M059J (cell line): ENCODE data around the gene ANKRD28. TPM values are rescaled to one million over a fixed set of nuclear protein-coding genes. Genes with fewer than 3 reads are reported as not detected.

Experiments
- DNase-seq: peaks from one replicate; pipeline ENCODE4 v3.0.0-alpha.2; 2012; ENCODE audit warnings: low read depth
- total RNA-seq: library from RNA; depleted of rRNA; stranded (reverse); fragments of >200 nt; shearing (Covaris generic); gene quantifications from 2 replicates; pipeline ENCODE4 v1.2.3, GENCODE V29; 2014

The ANKRD28 gene
- total RNA-seq, 1 experiment from 2014 or later, result 41.9 TPM

GRCh38 chr3:15665510-15666150 lies 132.1 kb downstream of the ANKRD28 start:
- DNase-seq, result peak; percentile 28

- DNase-seq, result no peak
Measured at GRCh38 chr3:15664144-15664543, 133.6 kb downstream of the ANKRD28 start.

- DNase-seq, result no peak
Measured at GRCh38 chr3:15660055-15660935, 137.5 kb downstream of the ANKRD28 start.

DNA sequence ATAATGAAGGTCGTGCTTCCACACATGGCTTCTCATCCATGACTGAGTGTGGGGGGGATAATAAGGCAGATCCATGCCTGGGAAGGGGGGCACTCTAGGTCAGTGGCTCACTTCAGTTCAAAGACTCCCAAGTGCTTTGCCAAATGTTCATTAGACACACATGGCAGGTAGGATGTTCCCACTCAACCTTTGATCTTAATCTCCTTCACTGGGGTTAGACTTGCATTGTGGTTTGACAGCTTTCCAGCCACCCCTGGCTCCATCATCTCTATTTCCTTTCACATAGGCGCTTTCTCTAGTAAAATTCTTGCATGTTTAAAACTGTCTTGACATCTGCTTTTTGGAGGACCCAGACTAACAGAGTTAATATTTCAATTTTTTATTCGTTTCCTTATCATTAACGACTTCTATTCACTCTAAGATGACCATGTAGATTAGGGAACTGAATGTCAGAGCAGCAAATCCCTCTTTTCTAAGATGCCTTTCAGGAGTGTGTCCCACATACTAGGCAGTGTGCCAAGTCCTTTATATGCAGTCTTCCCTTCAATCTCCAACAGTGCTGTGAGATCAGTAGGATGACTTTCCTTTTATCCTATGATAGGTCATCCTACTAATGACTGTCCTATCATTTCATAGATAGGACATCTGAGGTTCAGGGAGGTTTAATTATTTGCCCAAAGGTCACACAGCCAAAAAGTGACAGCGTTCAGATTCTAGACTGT lies 138.4 kb downstream of the ANKRD28 start:
- peak; percentile 60 for DNase-seq

- DNase-seq, result no peak
Measured at GRCh38 chr3:15657016-15657415, 140.8 kb downstream of the ANKRD28 start.

- no peak for DNase-seq
Measured at GRCh38 chr3:15656342-15656741, 141.4 kb downstream of the ANKRD28 start.

DNA sequence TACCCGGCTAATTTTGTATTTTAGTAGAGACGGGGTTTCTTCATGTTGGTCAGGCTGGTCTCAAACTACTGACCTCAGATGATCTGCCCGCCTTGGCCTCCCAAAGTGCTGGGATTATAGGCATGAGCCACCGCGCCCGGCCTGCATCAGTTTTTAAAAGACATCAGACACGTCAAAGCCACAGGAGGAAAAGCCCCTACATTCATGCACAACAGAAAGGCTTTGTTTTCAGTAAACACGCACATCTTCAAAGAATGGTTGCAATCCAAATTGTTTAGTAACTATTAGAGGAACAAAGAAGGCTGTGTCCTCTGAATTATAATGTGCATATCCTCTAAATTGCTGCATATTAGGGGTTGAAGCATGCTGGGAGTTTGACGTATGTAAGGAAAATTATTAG lies 142.9 kb downstream of the ANKRD28 start:
- no peak for DNase-seq

- DNase-seq, result no peak
Measured at GRCh38 chr3:15654127-15654526, 143.7 kb downstream of the ANKRD28 start.

DNA sequence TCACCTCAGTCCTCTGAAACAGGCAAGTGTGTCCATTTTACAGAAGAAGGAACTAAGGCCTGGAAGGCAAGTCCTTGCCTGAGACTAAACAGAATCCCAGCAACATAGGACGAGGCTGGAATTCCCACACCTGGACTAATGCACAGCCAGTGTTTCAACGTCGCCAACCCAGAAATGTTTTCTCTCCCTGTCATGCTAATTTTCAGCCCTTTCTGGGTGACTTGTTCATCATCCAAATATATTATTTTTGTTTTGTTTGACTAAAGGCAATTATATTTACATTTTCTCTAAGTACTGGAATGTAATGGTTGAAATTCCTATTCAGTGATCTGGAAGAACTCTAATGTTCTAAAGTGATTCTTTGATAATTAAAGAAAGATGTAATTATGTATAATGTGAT lies 144.5 kb downstream of the ANKRD28 start:
- DNase-seq, result no peak

GRCh38 chr3:15651396-15651795 lies 146.4 kb downstream of the ANKRD28 start:
- DNase-seq, result no peak

- DNase-seq, result no peak
Measured at GRCh38 chr3:15649858-15650257, 147.9 kb downstream of the ANKRD28 start.

GRCh38 chr3:15649341-15649740 lies 148.4 kb downstream of the ANKRD28 start:
- no peak for DNase-seq

DNA sequence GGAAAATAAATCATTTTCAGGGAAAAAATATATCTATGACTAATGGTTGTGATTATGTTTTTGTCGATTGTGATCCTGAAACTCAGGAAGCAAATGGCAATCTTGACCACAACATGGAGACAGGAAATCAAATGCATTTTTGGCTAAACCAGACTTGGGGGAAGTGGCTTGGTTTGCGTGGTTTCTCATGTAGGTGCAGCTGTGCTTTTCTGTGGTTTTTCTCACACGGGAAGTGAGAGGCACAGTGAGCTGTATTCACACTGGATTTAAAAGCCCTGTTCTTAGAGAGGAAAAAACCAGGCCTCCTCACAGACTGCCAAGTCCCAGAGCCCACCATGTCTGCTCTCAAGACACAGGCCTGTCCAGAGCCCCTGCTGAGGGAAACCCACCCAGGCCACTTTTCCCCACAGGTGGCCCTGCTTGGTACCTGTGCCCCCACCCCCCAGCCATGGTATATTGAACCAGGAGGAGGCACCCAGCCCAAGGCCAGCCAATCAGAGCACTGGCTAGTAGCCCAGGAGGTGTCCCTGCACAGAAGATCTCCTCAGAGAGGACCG lies 150.1 kb downstream of the ANKRD28 start:
- peak; percentile 95 for DNase-seq

GRCh38 chr3:15646851-15647511 lies 150.8 kb downstream of the ANKRD28 start:
- peak; percentile 98 for DNase-seq

GRCh38 chr3:15645740-15646501 lies 151.9 kb downstream of the ANKRD28 start:
- DNase-seq, result peak; percentile 97

DNA sequence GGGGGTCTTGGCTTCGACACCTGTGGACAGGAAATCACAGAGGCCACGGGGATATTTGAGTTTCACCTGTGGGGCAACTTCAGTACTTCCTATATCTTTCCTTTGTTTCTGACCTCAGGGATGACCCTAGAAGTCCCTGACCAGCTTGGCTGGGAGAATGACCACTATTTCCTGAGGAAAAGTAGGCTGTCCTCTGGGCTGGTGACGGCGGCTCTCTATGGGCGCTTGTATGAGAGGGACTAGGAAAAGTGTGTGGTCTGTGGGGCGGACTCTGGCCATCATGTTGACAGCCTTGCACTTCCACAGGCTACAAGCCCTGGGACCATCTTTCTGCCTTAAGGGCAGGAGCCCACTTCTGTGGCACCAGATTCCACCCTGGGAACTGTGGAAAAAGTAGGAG lies 152.5 kb downstream of the ANKRD28 start:
- no peak for DNase-seq

GRCh38 chr3:15638891-15639262 lies 158.9 kb downstream of the ANKRD28 start:
- DNase-seq, result peak; percentile 48

GRCh38 chr3:15638193-15638890 lies 159.4 kb downstream of the ANKRD28 start:
- DNase-seq, result peak; percentile 16

GRCh38 chr3:15637131-15637951 lies 160.4 kb downstream of the ANKRD28 start:
- peak; percentile 21 for DNase-seq
